Pancreas (tissue), 10 donors: ENCODE data around the gene ANKRD63. TPM values are rescaled to one million over a fixed set of nuclear protein-coding genes. Genes with fewer than 3 reads are reported as not detected.
A peak's percentile ranks its signal among the peaks of the same experiment; 100 is the strongest.

Experiments
- ATAC-seq, 4 donors: fragments of 200-7000 bp; cut with Tn5 transposase; one replicate each; pipeline versions ENCODE4 v1.8.0 to v1.9.1; 2020; ENCODE audit warnings: mild to moderate bottlenecking in 4 of 4, moderate library complexity in 4 of 4
- DNase-seq, 6 donors: peaks; one replicate each; pipeline ENCODE4 v3.0.0-alpha.2; 2020
- FAIRE-seq: peaks from 2 replicates; lab custom pipeline; 2012; peaks lifted over from hg19 to GRCh38; lab: Jason Lieb, UNC
- H3K27ac ChIP-seq, 4 donors: fragments of 200-600 bp; sonication (generic); 1 replicate in 3 of 4; 2 replicates in 1 of 4; pipeline versions ENCODE4 v1.5.0 to v1.8.0; 2020
- H3K27me3 ChIP-seq, 4 donors: fragments of 200-600 bp; one replicate each; pipeline ENCODE4 v1.8.0; 2021
- H3K36me3 ChIP-seq, 3 donors: fragments of 200-600 bp; sonication (generic) in 1 of 3; one replicate each; pipeline versions ENCODE4 v1.5.0 to v1.8.0; 2020 to 2021
- H3K4me1 ChIP-seq, 3 donors: fragments of 200-600 bp; one replicate each; pipeline ENCODE4 v1.8.0; 2021
- H3K4me3 ChIP-seq, 4 donors: fragments of 200-600 bp; sonication (generic) in 2 of 4; one replicate each; pipeline versions ENCODE4 v1.5.0 to v1.8.0; 2020 to 2021
- H3K9me3 ChIP-seq, 4 donors: fragments of 200-600 bp; one replicate each; pipeline ENCODE4 v1.8.0; 2021
- WGBS, 2 donors: extraction: QIAGEN DNeasy Blood & Tissue Kit; methylation state at CpG; one replicate each; pipeline ENCODE4 v1.1.7; 2013; 5-methylcytosine and 5-hydroxymethylcytosine counted together
- intact Hi-C, 3 donors: fragments of 100-400 bp; cut with DNase I; formaldehyde crosslinking; loops; one replicate each; pipeline versions ENCODE4 v1.11.1 to v1.14.2; 2022
- polyA plus RNA-seq, 2 donors: library from polyadenylated mRNA; stranded (reverse); fragments of 200-250 nt; gene quantifications; one replicate each; pipeline ENCODE4 v1.2.3, GENCODE V29; 2013
- total RNA-seq, 6 donors: library from RNA; stranded (reverse); fragmentation: NEBNext Ultra II Directional in 4 of 6; extraction: Animal tissue kit (Norgen Biotek cat#: 25700) in 4 of 6; gene quantifications; one replicate each; pipeline versions ENCODE4 v1.2.1 to v1.2.4, GENCODE V29; 2021 to 2023
- TF ChIP-seq, protein P1 (sequence below), 4 donors: fragments of 200-600 bp; sonication (generic) in 3 of 4; IDR thresholded peaks; one replicate each; pipeline versions ENCODE4 v1.5.0 to v1.8.0; 2021; ENCODE audit warnings: antibody characterized with exemption in 4 of 4
- donor health status: healthy with polysubstance abuse.
- donor health status: DM: no; HTN: no; CAD: no; lungs with moderate emphysema.
- donor health status: DM: no; HTN: no; CAD: no.
- donor health status: control.
- donor health status: control.
- donor health status: Bipolar disorder and iron deficiency.
- donor health status: DM: yes; HTN: yes; CAD: no.
- donor health status: DM: no; HTN: no; CAD: no.
- donor health status: DM: no; HTN: no; CAD: no.
- donor health status: DM: yes; HTN: yes; CAD: no.

The ANKRD63 gene
- total and polyA plus RNA-seq, 8 donors: not detected

DNA sequence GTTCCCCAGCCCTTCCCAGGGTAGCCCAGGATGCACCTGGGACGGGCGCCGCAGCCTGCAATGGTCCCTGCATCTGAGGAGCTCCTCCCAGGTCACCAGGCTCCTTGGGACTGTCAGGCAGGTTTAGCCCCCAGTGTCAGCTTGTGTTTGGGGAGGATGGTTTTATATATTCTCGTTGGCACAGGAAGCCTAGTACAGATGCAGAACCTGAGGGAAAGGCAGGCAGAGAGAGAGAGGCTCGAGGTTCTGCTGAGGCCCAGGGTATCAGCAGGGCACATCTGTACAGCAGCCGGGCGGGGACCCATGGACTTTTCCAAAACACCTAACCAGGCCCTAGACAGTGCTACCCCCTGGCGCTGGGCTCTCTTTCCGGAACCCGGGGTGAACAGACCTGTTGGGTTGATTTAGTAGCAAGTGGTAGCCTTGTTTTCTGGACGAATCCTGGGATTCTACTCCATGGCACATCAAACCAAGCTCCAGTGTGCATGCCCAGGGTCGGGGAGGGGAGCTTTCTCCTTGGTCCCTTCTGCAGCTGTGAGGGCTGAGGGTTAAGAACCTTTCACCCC lies 35.4 kb downstream of the ANKRD63 start:
- no peaks in the 10 kb centered on the region for H3K36me3 ChIP-seq
- TF ChIP-seq, protein P1, sequence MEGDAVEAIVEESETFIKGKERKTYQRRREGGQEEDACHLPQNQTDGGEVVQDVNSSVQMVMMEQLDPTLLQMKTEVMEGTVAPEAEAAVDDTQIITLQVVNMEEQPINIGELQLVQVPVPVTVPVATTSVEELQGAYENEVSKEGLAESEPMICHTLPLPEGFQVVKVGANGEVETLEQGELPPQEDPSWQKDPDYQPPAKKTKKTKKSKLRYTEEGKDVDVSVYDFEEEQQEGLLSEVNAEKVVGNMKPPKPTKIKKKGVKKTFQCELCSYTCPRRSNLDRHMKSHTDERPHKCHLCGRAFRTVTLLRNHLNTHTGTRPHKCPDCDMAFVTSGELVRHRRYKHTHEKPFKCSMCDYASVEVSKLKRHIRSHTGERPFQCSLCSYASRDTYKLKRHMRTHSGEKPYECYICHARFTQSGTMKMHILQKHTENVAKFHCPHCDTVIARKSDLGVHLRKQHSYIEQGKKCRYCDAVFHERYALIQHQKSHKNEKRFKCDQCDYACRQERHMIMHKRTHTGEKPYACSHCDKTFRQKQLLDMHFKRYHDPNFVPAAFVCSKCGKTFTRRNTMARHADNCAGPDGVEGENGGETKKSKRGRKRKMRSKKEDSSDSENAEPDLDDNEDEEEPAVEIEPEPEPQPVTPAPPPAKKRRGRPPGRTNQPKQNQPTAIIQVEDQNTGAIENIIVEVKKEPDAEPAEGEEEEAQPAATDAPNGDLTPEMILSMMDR (IDR thresholded peaks at IDR 0.05): no peak
- intact Hi-C loops: no loop called here
- H3K27ac ChIP-seq: no peak overlapping the region
- H3K4me3 ChIP-seq: no peak overlapping the region
- 80 to 84% methylated on average over 12 of the region's 12 CpGs for WGBS, 2 donors
- H3K27me3 ChIP-seq: no peaks in the 10 kb centered on the region
- no peaks in the 10 kb centered on the region for H3K9me3 ChIP-seq
- no peaks in the 10 kb centered on the region for H3K4me1 ChIP-seq
- DNase-seq: peak in 2 of 6 donors; percentile 7 to 29
- FAIRE-seq: no peak
- ATAC-seq: no peak

DNA sequence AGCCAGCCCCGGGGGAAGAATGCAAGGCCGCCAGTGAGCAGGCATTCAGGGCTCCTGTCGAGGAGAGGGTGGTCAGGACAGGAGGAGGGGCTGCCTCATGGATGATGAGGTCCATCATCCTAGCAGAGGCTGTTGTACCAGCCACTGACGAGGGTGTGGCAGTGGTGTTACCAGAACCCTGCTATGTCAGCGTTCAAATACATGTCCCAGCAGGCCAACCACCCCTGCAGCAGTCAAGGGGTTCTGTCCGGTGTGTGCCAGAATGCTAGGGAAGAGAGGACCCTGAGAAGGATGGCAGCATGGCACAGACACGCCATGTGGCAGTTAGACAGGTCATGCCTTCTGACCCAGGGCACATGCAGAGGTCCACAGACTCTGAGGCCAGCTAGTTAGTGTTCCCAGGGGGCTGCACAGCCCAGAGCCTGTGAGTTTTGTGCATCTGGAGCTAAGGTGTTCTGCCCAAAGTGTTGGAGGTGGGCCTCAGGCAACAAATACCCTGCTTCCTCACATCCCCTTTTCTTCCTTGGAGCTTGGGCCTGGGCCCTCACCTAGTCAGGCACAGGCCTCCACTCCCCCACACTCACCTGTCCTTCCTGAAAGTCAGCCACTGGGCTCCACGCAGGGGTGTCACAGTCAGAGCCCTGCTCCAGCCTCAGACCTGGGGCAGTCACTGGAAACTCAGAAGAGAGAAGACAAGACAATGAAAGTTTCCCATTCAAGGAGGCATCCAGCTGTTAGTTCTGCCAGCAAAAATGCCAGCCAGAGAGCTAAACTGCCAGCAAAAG lies 36.2 kb downstream of the ANKRD63 start:
- FAIRE-seq (no peak), DNase-seq (peak in 2 of 6 donors; percentile 10 to 27), ATAC-seq (no peak)
- H3K27ac ChIP-seq: no peak overlapping the region
- 89 to 94% methylated on average over 8 of the region's 8 CpGs for WGBS, 2 donors
- intact Hi-C loops: no loop called here
- no peak overlapping the region for H3K4me3 ChIP-seq
- H3K27me3 ChIP-seq: no peaks in the 10 kb centered on the region
- no peaks in the 10 kb centered on the region for H3K9me3 ChIP-seq
- TF ChIP-seq, protein P1 (IDR thresholded peaks at IDR 0.05): no peak
- H3K4me1 ChIP-seq: no peaks in the 10 kb centered on the region
- no peaks in the 10 kb centered on the region for H3K36me3 ChIP-seq

DNA sequence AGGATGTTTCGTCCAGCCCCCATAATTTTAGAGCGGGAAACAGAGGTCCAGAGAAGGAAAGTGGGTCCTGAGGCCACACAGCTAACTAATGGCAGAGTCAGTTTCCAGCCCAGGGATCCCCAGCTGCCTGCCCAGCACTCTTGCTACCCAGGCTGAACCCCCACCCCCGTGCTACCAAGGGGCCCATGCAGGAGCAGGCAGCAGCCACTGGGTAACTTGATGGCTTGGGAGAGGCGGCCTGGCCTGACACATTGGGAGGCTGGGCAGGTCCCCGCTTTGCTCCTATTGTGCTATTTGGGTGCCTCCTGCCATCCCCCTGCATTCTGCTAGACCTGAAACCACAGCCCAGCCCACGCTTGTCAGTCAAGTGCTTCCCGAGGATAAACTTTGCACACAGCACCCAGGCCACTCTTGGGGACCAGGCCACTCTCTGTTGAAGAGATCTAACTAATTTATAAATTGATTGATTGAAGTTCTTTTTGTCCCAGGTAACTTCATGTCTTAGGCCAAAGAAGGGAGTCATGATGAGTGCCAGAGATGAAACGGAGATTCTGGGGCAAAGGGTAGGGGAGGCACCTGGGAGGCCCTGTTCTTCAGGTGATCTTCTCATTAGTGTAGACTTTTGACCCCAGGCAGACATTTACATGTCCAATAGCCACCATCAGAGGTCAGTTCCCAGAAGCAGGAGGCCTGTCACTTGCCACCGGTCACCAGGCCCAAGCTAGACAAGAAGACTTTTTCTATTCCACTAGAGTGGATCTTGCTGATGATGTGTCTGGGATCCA lies 37.0 kb downstream of the ANKRD63 start:
- Histone ChIP-seq H3K27me3 (no peaks in the 10 kb centered on the region), H3K27ac (no peak overlapping the region), H3K4me3 (no peak overlapping the region), H3K36me3 (no peaks in the 10 kb centered on the region), H3K4me1 (no peaks in the 10 kb centered on the region), H3K9me3 (no peaks in the 10 kb centered on the region)
- ATAC-seq (no peak), FAIRE-seq (no peak), DNase-seq (peak in 1 of 6 donors; percentile 5)
- 90 to 91% methylated on average over 9 of the region's 9 CpGs for WGBS, 2 donors
- TF ChIP-seq, protein P1 (IDR thresholded peaks at IDR 0.05): no peak
- intact Hi-C loops: no loop called here

DNA sequence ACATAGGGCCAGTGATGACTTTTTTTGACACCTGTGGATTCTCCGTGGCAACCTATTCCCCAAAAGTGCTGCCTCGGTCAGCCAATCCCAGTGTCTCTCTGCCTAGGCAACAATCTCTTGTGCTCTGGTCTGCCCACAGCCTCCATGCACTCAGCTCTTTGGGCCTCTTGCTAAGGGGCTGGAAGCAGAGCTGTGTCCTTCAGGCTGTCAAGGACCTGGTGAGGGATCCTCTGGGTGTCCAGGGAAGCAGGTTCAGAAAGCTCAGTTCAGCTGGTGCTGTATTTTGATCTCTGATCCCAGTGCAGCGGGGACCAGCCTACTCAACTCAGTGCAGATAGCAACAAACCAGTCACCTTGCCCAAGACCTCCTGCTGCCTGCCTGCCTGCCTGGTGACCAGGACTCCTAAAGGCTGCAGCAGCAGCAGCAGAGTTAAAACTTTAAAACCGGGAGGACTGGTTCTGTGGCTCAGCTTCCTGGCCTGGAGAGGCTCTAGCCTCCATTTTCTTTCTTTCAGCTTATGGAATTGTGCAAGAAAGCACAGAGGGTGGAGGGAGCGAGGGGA lies 37.8 kb downstream of the ANKRD63 start:
- no peak overlapping the region for H3K4me3 ChIP-seq
- WGBS, 2 donors: 61 to 66% methylated on average over 5 of the region's 5 CpGs
- ATAC-seq (peak; percentile 34 to 76 (median 60)), DNase-seq (peak in 1 of 6 donors; percentile 18), FAIRE-seq (no peak)
- H3K36me3 ChIP-seq: no peaks in the 10 kb centered on the region
- TF ChIP-seq, protein P1 (IDR thresholded peaks at IDR 0.05): no peak
- intact Hi-C loops: no loop called here
- no peaks in the 10 kb centered on the region for H3K27me3 ChIP-seq
- H3K9me3 ChIP-seq: no peaks in the 10 kb centered on the region
- no peaks in the 10 kb centered on the region for H3K4me1 ChIP-seq
- no peak overlapping the region for H3K27ac ChIP-seq
